GM23338 (cell line): ENCODE results near the gene FHIT. TPM values are rescaled to one million over a fixed set of nuclear protein-coding genes. Genes with fewer than 3 reads are reported as not detected.

Source experiments
- ATAC-seq: fragments of 200-7000 bp; cut with Tn5 transposase; 3 replicates; pipeline ENCODE4 v1.9.1; 2020
- DNase-seq: peaks from one replicate; pipeline ENCODE4 v3.0.0-alpha.2; 2015; ENCODE audit warnings: low spot score
- H2AFZ ChIP-seq: fragments of 200-600 bp; sonication (generic); 2 replicates; pipeline ENCODE4 v1.8.0; 2016; ENCODE audit warnings: antibody characterized with exemption, mild to moderate bottlenecking, moderate library complexity
- H3F3A ChIP-seq: fragments of 200-600 bp; sonication (generic); replicated peaks from 2 replicates; pipeline ENCODE4 v1.8.0; 2017; ENCODE audit warnings: antibody characterized with exemption, mixed run types, low read depth
- H3K27ac ChIP-seq: fragments of 200-600 bp; sonication (generic); 2 replicates; pipeline ENCODE4 v1.6.1; 2016; ENCODE audit warnings: low read depth
- H3K27me3 ChIP-seq: fragments of 200-600 bp; sonication (generic); 2 replicates; pipeline ENCODE4 v1.8.0; 2016; ENCODE audit warnings: mild to moderate bottlenecking, mixed run types, moderate library complexity; ENCODE audit not compliant: insufficient read depth
- H3K36me3 ChIP-seq: fragments of 200-600 bp; sonication (generic); 2 replicates; pipeline ENCODE4 v1.8.0; 2016; ENCODE audit warnings: mild to moderate bottlenecking; ENCODE audit not compliant: insufficient read depth
- H3K4me1 ChIP-seq: fragments of 200-600 bp; sonication (generic); 2 replicates; pipeline ENCODE4 v1.8.0; 2016; ENCODE audit warnings: mild to moderate bottlenecking, moderate library complexity; ENCODE audit not compliant: insufficient read depth
- H3K4me2 ChIP-seq: fragments of 200-600 bp; sonication (generic); 2 replicates; pipeline ENCODE4 v1.7.1; 2017; ENCODE audit warnings: mixed run types
- H3K4me3 ChIP-seq: fragments of 200-600 bp; sonication (generic); 2 replicates; pipeline ENCODE4 v1.6.1; 2016; ENCODE audit warnings: mixed run types
- H3K79me2 ChIP-seq: fragments of 200-600 bp; sonication (generic); replicated peaks from 2 replicates; pipeline ENCODE4 v1.8.0; 2017; ENCODE audit warnings: mild to moderate bottlenecking; ENCODE audit not compliant: insufficient read depth
- H3K9me2 ChIP-seq: fragments of 200-600 bp; sonication (generic); 2 replicates; pipeline ENCODE4 v1.8.0; 2017; ENCODE audit not compliant: insufficient read depth
- H4K20me1 ChIP-seq: fragments of 200-600 bp; sonication (generic); replicated peaks from 2 replicates; pipeline ENCODE4 v1.8.0; 2017; ENCODE audit warnings: mild to moderate bottlenecking; ENCODE audit not compliant: insufficient read depth
- H3K27ac Mint-ChIP-seq: 2 replicates; pipeline ENCODE4 v1.8.0; 2020; ENCODE audit warnings: inconsistent platforms, mild to moderate bottlenecking, moderate library complexity, mixed read lengths
- H3K27me3 Mint-ChIP-seq: 3 replicates; pipeline ENCODE4 v1.8.0; 2022; ENCODE audit warnings: low read depth, mild to moderate bottlenecking, moderate library complexity, mixed read lengths, inconsistent platforms; ENCODE audit not compliant: insufficient read depth, poor library complexity
- H3K36me3 Mint-ChIP-seq: 3 replicates; pipeline ENCODE4 v1.8.0; 2021; ENCODE audit warnings: low read depth, mild to moderate bottlenecking, inconsistent platforms, moderate library complexity, mixed read lengths
- H3K4me1 Mint-ChIP-seq: 3 replicates; pipeline ENCODE4 v1.8.0; 2020; ENCODE audit warnings: mild to moderate bottlenecking, inconsistent platforms, mixed read lengths
- H3K4me3 Mint-ChIP-seq: 3 replicates; pipeline ENCODE4 v1.8.0; 2021; ENCODE audit warnings: moderate library complexity, mild to moderate bottlenecking, inconsistent platforms, mixed read lengths
- H3K9me3 Mint-ChIP-seq: 3 replicates; pipeline ENCODE4 v1.8.0; 2020; ENCODE audit warnings: moderate library complexity, mild to moderate bottlenecking, inconsistent platforms, mixed read lengths
- CREB1 ChIP-seq: fragments of 250-450 bp; sonication (Bioruptor Pico); IDR thresholded peaks from 2 replicates; pipeline ENCODE4 v1.5.0; 2020; ENCODE audit warnings: low read depth, mild to moderate bottlenecking, moderate library complexity
- JUNB ChIP-seq: IDR thresholded peaks from one replicate; pipeline ENCODE4 v1.6.1; 2016; ENCODE audit warnings: antibody characterized with exemption; ENCODE audit not compliant: unreplicated experiment
- STAT1 ChIP-seq: IDR thresholded peaks from one replicate; pipeline ENCODE4 v1.6.1; 2016; ENCODE audit warnings: antibody characterized with exemption; ENCODE audit not compliant: unreplicated experiment
- ZNF114 ChIP-seq: fragments of 250-450 bp; sonication (Bioruptor Pico); IDR thresholded peaks from 2 replicates; pipeline ENCODE4 v1.5.0; 2020; ENCODE audit warnings: mild to moderate bottlenecking, moderate library complexity
- ZNF331 ChIP-seq: fragments of 250-450 bp; sonication (Bioruptor Pico); IDR thresholded peaks from 2 replicates; pipeline ENCODE4 v1.5.0; 2020; ENCODE audit warnings: low read depth, mild to moderate bottlenecking, moderate library complexity
- polyA plus RNA-seq: library from polyadenylated mRNA; unstranded; fragments of >200 nt; fragmentation: Nextera tagmentation; extraction: Ambion mirVana; gene quantifications from 2 replicates; pipeline ENCODE4 v1.2.1, GENCODE V29; 2016
- total RNA-seq: library from RNA; depleted of rRNA; stranded (reverse); fragments of >200 nt; shearing (Covaris generic); gene quantifications from 2 replicates; pipeline ENCODE4 v1.2.3, GENCODE V29; 2014
- TF ChIP-seq, protein P1 (sequence below): fragments of 250-450 bp; sonication (Bioruptor Pico); IDR thresholded peaks from 2 replicates; pipeline ENCODE4 v1.5.0; 2020; ENCODE audit warnings: mild to moderate bottlenecking, moderate library complexity
- TF ChIP-seq, protein P2 (sequence below): IDR thresholded peaks from 2 replicates; pipeline ENCODE4 v1.6.1; 2016; ENCODE audit warnings: antibody characterized with exemption
- TF ChIP-seq, protein P3 (sequence below), 2 experiments: fragments of 200-600 bp in 1 of 2; sonication (generic) in 1 of 2; conservative IDR thresholded peaks; 2 replicates each; pipeline versions ENCODE4 v1.5.1 to v1.6.1; 2016 to 2017; ENCODE audit warnings: antibody characterized with exemption in 2 of 2, low read depth in 2 of 2, mild to moderate bottlenecking in 2 of 2, moderate library complexity in 1 of 2
- TF ChIP-seq, protein P4 (sequence below): IDR thresholded peaks from one replicate; pipeline ENCODE4 v1.6.1; 2018; ENCODE audit warnings: antibody characterized with exemption; ENCODE audit not compliant: unreplicated experiment

FHIT gene
- total and polyA plus RNA-seq, 2 experiments from 2014 or later = 3.0 to 8.3 TPM

DNA sequence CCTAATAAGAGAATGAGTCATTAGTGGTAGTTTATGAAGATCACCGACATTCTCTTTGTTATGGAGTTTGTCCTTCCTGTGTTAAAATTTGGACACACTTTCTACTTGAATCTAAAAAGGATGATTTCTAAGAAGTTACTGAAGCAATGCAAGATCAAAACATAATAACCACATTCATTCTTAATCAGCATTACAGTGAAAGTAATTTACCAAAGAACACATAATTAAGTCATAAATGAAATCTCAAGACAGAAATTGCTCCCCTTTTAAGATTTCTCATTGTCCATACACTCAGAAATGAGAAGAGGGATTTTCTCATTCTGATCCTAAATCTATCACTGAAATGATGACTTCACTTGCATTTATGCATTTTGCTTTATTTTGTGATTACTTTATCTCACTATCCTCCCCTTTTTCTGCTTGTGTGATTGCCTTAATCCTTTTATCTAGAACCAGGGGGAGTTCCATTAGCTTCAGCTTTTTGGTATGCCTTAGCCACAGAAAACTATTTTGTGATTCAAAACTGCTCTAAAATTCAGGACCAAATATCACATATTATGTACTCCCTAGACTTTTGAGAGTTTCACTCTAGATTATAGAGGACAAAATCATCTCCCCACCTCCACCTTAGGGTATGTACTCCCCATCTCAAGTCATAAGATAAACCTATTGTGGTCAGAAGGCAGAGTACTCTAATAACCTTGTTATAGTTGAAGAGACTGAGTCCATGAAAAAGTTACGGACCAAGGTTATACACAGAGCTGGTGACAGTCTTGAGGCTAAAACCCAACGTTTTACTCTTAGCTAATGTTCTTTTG, 1383.9 kb downstream of the FHIT start (continued):
- TF ChIP-seq, protein P1, sequence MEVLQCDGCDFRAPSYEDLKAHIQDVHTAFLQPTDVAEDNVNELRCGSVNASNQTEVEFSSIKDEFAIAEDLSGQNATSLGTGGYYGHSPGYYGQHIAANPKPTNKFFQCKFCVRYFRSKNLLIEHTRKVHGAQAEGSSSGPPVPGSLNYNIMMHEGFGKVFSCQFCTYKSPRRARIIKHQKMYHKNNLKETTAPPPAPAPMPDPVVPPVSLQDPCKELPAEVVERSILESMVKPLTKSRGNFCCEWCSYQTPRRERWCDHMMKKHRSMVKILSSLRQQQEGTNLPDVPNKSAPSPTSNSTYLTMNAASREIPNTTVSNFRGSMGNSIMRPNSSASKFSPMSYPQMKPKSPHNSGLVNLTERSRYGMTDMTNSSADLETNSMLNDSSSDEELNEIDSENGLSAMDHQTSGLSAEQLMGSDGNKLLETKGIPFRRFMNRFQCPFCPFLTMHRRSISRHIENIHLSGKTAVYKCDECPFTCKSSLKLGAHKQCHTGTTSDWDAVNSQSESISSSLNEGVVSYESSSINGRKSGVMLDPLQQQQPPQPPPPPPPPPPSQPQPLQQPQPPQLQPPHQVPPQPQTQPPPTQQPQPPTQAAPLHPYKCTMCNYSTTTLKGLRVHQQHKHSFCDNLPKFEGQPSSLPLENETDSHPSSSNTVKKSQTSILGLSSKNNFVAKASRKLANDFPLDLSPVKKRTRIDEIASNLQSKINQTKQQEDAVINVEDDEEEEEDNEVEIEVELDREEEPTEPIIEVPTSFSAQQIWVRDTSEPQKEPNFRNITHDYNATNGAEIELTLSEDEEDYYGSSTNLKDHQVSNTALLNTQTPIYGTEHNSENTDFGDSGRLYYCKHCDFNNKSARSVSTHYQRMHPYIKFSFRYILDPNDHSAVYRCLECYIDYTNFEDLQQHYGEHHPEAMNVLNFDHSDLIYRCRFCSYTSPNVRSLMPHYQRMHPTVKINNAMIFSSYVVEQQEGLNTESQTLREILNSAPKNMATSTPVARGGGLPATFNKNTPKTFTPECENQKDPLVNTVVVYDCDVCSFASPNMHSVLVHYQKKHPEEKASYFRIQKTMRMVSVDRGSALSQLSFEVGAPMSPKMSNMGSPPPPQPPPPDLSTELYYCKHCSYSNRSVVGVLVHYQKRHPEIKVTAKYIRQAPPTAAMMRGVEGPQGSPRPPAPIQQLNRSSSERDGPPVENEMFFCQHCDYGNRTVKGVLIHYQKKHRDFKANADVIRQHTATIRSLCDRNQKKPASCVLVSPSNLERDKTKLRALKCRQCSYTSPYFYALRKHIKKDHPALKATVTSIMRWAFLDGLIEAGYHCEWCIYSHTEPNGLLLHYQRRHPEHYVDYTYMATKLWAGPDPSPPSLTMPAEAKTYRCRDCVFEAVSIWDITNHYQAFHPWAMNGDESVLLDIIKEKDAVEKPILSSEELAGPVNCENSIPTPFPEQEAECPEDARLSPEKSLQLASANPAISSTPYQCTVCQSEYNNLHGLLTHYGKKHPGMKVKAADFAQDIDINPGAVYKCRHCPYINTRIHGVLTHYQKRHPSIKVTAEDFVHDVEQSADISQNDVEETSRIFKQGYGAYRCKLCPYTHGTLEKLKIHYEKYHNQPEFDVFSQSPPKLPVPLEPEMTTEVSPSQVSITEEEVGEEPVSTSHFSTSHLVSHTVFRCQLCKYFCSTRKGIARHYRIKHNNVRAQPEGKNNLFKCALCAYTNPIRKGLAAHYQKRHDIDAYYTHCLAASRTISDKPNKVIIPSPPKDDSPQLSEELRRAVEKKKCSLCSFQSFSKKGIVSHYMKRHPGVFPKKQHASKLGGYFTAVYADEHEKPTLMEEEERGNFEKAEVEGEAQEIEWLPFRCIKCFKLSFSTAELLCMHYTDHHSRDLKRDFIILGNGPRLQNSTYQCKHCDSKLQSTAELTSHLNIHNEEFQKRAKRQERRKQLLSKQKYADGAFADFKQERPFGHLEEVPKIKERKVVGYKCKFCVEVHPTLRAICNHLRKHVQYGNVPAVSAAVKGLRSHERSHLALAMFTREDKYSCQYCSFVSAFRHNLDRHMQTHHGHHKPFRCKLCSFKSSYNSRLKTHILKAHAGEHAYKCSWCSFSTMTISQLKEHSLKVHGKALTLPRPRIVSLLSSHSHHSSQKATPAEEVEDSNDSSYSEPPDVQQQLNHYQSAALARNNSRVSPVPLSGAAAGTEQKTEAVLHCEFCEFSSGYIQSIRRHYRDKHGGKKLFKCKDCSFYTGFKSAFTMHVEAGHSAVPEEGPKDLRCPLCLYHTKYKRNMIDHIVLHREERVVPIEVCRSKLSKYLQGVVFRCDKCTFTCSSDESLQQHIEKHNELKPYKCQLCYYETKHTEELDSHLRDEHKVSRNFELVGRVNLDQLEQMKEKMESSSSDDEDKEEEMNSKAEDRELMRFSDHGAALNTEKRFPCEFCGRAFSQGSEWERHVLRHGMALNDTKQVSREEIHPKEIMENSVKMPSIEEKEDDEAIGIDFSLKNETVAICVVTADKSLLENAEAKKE = no peak
- no peak for TF ChIP-seq CREB1 (CRISPR knock-in tag)
- TF ChIP-seq ZNF114 (CRISPR knock-in tag) = no peak

DNA sequence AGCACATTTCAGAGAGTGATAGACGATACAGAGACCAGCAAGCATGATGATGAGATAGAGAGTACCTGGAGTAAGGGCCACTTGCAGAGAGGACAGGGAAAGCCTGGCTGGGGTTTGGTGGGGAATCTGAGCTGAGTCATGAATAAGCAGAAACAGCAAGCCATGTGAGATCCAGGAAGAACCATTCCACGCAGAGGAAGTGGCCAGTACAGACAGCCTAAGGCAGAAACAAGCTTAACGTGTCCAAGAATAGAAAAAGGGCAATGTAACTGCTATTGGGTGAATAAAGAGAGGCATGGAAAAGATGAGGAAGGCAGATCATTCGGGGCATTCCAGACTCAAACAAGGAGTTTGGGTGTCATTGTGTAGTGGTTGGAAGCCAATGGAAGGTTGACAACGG, 1385.2 kb downstream of the FHIT start:
- no peaks in the 10 kb centered on the region for H3K79me2 ChIP-seq
- H3K27me3 Mint-ChIP-seq = peaks cover 2% of the 10 kb centered on the region
- no peaks in the 10 kb centered on the region; the same call in 2 of the 3 replicates for H3K36me3 Mint-ChIP-seq
- H3K9me3 Mint-ChIP-seq = peaks cover 4% of the 10 kb centered on the region; the same call in 2 of the 3 replicates
- no peak overlapping the region for H3K27ac Mint-ChIP-seq
- H4K20me1 ChIP-seq = no peaks in the 10 kb centered on the region
- H3K4me2 ChIP-seq = no peak overlapping the region
- no peak for DNase-seq
- H3K4me1 ChIP-seq = no peaks in the 10 kb centered on the region
- H3F3A ChIP-seq = no peaks in the 10 kb centered on the region
- no peak overlapping the region for H3K4me3 ChIP-seq
- H3K36me3 ChIP-seq = no peaks in the 10 kb centered on the region
- no peak for ATAC-seq
- H3K9me2 ChIP-seq = 0 out of 2 replicates have a peak, but pooled peaks cover 11% of the 10 kb centered on the region
- H3K27me3 ChIP-seq = no peaks in the 10 kb centered on the region
- no peak overlapping the region for H2AFZ ChIP-seq
- no peak overlapping the region for H3K4me3 Mint-ChIP-seq
- no peak overlapping the region for H3K27ac ChIP-seq
- no peaks in the 10 kb centered on the region for H3K4me1 Mint-ChIP-seq
- TF ChIP-seq, protein P2, sequence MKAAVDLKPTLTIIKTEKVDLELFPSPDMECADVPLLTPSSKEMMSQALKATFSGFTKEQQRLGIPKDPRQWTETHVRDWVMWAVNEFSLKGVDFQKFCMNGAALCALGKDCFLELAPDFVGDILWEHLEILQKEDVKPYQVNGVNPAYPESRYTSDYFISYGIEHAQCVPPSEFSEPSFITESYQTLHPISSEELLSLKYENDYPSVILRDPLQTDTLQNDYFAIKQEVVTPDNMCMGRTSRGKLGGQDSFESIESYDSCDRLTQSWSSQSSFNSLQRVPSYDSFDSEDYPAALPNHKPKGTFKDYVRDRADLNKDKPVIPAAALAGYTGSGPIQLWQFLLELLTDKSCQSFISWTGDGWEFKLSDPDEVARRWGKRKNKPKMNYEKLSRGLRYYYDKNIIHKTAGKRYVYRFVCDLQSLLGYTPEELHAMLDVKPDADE = no peak
- TF ChIP-seq ZNF331 (CRISPR knock-in tag) = no peak
- TF ChIP-seq STAT1 = no peak
- TF ChIP-seq, protein P3, sequence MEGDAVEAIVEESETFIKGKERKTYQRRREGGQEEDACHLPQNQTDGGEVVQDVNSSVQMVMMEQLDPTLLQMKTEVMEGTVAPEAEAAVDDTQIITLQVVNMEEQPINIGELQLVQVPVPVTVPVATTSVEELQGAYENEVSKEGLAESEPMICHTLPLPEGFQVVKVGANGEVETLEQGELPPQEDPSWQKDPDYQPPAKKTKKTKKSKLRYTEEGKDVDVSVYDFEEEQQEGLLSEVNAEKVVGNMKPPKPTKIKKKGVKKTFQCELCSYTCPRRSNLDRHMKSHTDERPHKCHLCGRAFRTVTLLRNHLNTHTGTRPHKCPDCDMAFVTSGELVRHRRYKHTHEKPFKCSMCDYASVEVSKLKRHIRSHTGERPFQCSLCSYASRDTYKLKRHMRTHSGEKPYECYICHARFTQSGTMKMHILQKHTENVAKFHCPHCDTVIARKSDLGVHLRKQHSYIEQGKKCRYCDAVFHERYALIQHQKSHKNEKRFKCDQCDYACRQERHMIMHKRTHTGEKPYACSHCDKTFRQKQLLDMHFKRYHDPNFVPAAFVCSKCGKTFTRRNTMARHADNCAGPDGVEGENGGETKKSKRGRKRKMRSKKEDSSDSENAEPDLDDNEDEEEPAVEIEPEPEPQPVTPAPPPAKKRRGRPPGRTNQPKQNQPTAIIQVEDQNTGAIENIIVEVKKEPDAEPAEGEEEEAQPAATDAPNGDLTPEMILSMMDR (conservative IDR thresholded peaks at IDR 0.05; ENCODE audit: low read depth in 2 of 2) = no peak
- TF ChIP-seq, protein P4, sequence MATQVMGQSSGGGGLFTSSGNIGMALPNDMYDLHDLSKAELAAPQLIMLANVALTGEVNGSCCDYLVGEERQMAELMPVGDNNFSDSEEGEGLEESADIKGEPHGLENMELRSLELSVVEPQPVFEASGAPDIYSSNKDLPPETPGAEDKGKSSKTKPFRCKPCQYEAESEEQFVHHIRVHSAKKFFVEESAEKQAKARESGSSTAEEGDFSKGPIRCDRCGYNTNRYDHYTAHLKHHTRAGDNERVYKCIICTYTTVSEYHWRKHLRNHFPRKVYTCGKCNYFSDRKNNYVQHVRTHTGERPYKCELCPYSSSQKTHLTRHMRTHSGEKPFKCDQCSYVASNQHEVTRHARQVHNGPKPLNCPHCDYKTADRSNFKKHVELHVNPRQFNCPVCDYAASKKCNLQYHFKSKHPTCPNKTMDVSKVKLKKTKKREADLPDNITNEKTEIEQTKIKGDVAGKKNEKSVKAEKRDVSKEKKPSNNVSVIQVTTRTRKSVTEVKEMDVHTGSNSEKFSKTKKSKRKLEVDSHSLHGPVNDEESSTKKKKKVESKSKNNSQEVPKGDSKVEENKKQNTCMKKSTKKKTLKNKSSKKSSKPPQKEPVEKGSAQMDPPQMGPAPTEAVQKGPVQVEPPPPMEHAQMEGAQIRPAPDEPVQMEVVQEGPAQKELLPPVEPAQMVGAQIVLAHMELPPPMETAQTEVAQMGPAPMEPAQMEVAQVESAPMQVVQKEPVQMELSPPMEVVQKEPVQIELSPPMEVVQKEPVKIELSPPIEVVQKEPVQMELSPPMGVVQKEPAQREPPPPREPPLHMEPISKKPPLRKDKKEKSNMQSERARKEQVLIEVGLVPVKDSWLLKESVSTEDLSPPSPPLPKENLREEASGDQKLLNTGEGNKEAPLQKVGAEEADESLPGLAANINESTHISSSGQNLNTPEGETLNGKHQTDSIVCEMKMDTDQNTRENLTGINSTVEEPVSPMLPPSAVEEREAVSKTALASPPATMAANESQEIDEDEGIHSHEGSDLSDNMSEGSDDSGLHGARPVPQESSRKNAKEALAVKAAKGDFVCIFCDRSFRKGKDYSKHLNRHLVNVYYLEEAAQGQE = no peak
- TF ChIP-seq JUNB = no peak
- no peak for TF ChIP-seq CREB1 (CRISPR knock-in tag)
